Ovary (tissue), 9 donors: Measurements from ENCODE around the gene SPATA33. TPM values are rescaled to one million over a fixed set of nuclear protein-coding genes. Genes with fewer than 3 reads are reported as not detected.
A peak's percentile ranks its signal among the peaks of the same experiment; 100 is the strongest.

Source experiments
- DNase-seq, 5 donors: peaks; one replicate each; pipeline ENCODE4 v3.0.0-alpha.2; 2019 to 2020
- H3K27ac ChIP-seq, 2 donors: fragments of 200-600 bp; one replicate each; pipeline versions ENCODE4 v1.5.1 to v1.8.0; 2019 to 2022
- H3K27me3 ChIP-seq: fragments of 200-600 bp; one replicate; pipeline ENCODE4 v1.8.0; 2022
- H3K36me3 ChIP-seq: fragments of 200-600 bp; sonication (generic); one replicate; pipeline ENCODE4 v1.5.1; 2019
- H3K4me1 ChIP-seq: one replicate; pipeline ENCODE4 v1.8.1; 2013; ENCODE audit warnings: mild to moderate bottlenecking, moderate library complexity; ENCODE audit not compliant: insufficient read depth
- H3K4me3 ChIP-seq: fragments of 200-600 bp; sonication (generic); one replicate; pipeline ENCODE4 v1.5.1; 2017
- H3K9me3 ChIP-seq, 2 donors: fragments of 200-600 bp in 1 of 2; sonication (generic) in 1 of 2; one replicate each; pipeline versions ENCODE4 v1.5.1 to v1.8.1; 2013 to 2019; ENCODE audit warnings: mild to moderate bottlenecking in 1 of 2, moderate library complexity in 1 of 2
- CTCF ChIP-seq, 3 donors: fragments of 450-650 bp in 2 of 3; fragments of 200-600 bp in 1 of 3; IDR thresholded peaks; one replicate each; pipeline versions ENCODE4 v1.5.1 to v1.8.0; 2016 to 2022; ENCODE audit warnings: antibody characterized with exemption in 3 of 3, mild to moderate bottlenecking in 1 of 3
- EP300 ChIP-seq: sonication (generic); formaldehyde crosslinking; IDR thresholded peaks from one replicate; pipeline ENCODE4 v1.6.1; 2017; ENCODE audit warnings: antibody characterized with exemption
- POLR2A ChIP-seq: fragments of 450-650 bp; IDR thresholded peaks from one replicate; pipeline ENCODE4 v1.6.1; 2017; ENCODE audit warnings: antibody characterized with exemption, mild to moderate bottlenecking, moderate library complexity
- WGBS, 3 donors: extraction: QIAGEN DNeasy Blood & Tissue Kit in 1 of 3; methylation state at CpG; one replicate each; pipeline versions ENCODE4 v1.1.5 to v1.1.7; 2013 to 2017; 5-methylcytosine and 5-hydroxymethylcytosine counted together
- intact Hi-C, 4 donors: fragments of 100-400 bp; cut with DNase I; formaldehyde crosslinking; loops; one replicate each; pipeline versions ENCODE4 v1.11.0 to v1.15.1; 2022 to 2023
- polyA plus RNA-seq, 2 donors: library from polyadenylated mRNA; stranded (reverse); fragments of 200-250 nt in 1 of 2; fragments of 350-450 nt in 1 of 2; fragmentation: Illumina TruSeq in 1 of 2; extraction: RNeasy Lipid Tissue Mini Kit (QIAGEN cat#74804) in 1 of 2; gene quantifications; one replicate each; pipeline ENCODE4 v1.2.3, GENCODE V29; 2013 to 2014
- total RNA-seq, 7 donors: library from RNA; depleted of rRNA in 2 of 7; stranded (reverse); fragments of >200 nt in 2 of 7; fragmentation: NEBNext Ultra II Directional in 3 of 7; extraction: Animal tissue kit (Norgen Biotek cat#: 25700) in 3 of 7; gene quantifications; one replicate each; pipeline versions ENCODE4 v1.1.0 to v1.2.4, GENCODE V29; 2016 to 2023
- donor health status: DM: no; HTN: no; CAD: no; lungs with moderate emphysema.
- donor health status: DM: no; HTN: no; CAD: no.
- donor health status: Bipolar disorder and iron deficiency.
- donor health status: DM: yes; HTN: yes; CAD: no.
- donor health status: DM: no; HTN: no; CAD: no.
- donor health status: DM: yes; HTN: yes; CAD: no.

Gene SPATA33
- total and polyA plus RNA-seq, 9 donors: 1.5 to 8.2 (median 4.7) TPM

GRCh38 chr16:89709166-89709565, 51.5 kb downstream of the SPATA33 start:
- H3K27me3 ChIP-seq: no peaks in the 10 kb centered on the region
- DNase-seq: peak in 1 of 5 donors; percentile 19
- TF ChIP-seq EP300 (no peak), POLR2A (no peak), CTCF (IDR thresholded peaks at IDR 0.05) (no peak)
- WGBS, 3 donors: 86 to 94% (median 88%) methylated on average over 10 of the region's 10 CpGs
- H3K27ac ChIP-seq: no peak overlapping the region
- peaks cover 3% of the 10 kb centered on the region for H3K4me1 ChIP-seq
- no peaks in the 10 kb centered on the region for H3K9me3 ChIP-seq
- no peaks in the 10 kb centered on the region for H3K36me3 ChIP-seq
- H3K4me3 ChIP-seq: no peak overlapping the region
- intact Hi-C loops: loop anchor here in 3 of 4 donors (5.0 to 10.0 kb wide), 3 partner anchors 86 to 153 kb away; no protein-coding TSS in a partner anchor

DNA sequence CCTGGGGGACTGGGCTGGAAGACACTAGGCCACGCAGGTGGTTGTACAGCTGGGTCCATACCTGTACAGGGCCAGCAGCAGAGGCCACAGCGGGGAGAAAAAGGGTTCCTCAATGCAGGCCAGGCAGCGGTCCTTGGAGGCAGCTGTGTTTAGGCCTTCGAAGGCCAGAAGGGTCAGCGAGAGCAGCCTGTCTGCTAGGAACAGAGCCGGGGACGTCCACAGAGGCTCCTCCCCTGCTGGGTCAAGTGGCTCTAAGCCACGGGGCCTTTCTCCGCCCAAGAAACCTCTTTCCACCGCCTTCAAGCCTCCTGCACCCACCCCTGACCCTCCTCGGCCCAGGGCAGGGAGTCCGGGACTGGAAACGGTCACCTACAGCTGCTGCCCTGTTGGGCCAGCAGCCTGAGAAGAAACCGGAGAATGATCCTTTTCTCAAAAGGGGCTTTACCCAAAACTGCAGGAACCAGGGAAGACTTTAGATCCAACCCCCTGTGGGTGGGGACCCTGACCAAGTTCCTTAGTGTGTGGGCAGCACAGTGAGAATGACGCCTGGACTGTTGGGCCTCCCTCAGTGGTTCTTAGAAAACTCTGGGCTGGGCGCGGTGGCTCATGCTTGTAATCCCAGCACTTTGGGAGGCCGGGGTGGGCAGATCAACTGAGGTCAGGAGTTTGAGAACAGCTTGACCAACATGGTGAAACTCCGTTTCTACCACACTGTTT, 52.2 kb downstream of the SPATA33 start:
- H3K4me3 ChIP-seq: no peak overlapping the region
- peaks cover 3% of the 10 kb centered on the region for H3K4me1 ChIP-seq
- 76 to 86% (median 82%) methylated on average over 19 of the region's 19 CpGs for WGBS, 3 donors
- H3K27me3 ChIP-seq: no peaks in the 10 kb centered on the region
- H3K36me3 ChIP-seq: no peaks in the 10 kb centered on the region
- no peak for TF ChIP-seq POLR2A
- TF ChIP-seq CTCF (IDR thresholded peaks at IDR 0.05): no peak
- TF ChIP-seq EP300: no peak
- peak in 1 of 5 donors; percentile 8 for DNase-seq
- no peaks in the 10 kb centered on the region for H3K9me3 ChIP-seq
- H3K27ac ChIP-seq: no peak overlapping the region
- intact Hi-C loops: loop anchor here in 3 of 4 donors (5.0 to 10.0 kb wide), 3 partner anchors 85 to 152 kb away; no protein-coding TSS in a partner anchor

DNA sequence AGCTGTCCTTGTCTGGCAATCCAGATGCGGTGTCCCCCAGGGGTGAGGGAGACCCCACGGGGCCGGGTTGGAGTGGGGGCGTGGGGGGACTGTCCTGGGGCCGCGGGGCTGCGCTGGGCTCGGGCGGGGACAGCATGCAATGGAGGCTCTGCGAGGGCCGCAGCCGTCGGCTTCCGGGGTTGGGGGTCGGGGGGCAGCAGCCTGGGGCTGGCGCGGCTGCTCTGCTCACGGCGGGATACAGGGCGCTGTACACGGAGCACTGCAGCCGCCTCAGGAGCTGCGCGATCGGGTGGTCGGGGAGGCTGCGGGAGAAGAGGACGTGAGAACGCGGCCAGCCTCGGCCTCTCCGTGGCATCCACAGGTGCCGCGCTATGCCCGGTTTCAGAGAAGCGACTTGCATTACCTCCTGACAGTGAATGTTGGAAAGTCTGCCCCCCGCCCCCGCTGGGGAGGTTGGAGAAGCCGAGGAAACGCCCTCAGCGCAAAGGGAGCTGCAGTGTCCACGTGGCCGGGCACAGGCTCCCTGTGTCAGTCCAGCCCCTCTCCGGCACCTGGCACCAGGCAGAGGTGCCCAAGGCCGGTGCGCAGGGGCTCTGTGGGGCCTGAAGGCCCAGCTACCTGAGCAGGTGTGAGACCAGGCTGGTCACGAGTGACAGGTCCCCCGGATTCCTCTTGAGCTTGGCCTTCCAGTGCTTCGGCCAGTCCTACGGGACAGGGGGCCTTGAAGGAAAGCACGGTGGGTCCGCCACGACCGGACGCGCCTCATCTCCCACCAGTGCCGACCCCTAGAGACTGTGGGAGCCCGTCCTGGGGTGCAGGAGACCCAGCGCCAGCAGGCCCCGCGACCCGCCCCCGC, 53.3 kb downstream of the SPATA33 start:
- Histone ChIP-seq H3K27me3 (no peaks in the 10 kb centered on the region), H3K4me1 (peaks cover 3% of the 10 kb centered on the region), H3K4me3 (no peak overlapping the region), H3K27ac (no peak overlapping the region), H3K36me3 (no peaks in the 10 kb centered on the region), H3K9me3 (no peaks in the 10 kb centered on the region)
- DNase-seq: peak in 2 of 5 donors; percentile 12 to 38
- WGBS, 3 donors: 77 to 85% (median 81%) methylated on average over 41 to 63 of the region's 63 CpGs
- intact Hi-C loops: no loop called here
- TF ChIP-seq EP300: no peak
- no peak for TF ChIP-seq POLR2A
- no peak for TF ChIP-seq CTCF (IDR thresholded peaks at IDR 0.05)

GRCh38 chr16:89711601-89712273, 54.1 kb downstream of the SPATA33 start:
- no peaks in the 10 kb centered on the region for H3K9me3 ChIP-seq
- DNase-seq: peak; percentile 35 to 78 (median 67)
- H3K4me3 ChIP-seq: no peak overlapping the region
- H3K27me3 ChIP-seq: no peaks in the 10 kb centered on the region
- intact Hi-C loops: no loop called here
- 1 to 4% (median 4%) methylated on average over 33 to 48 of the region's 48 CpGs for WGBS, 3 donors
- H3K36me3 ChIP-seq: no peaks in the 10 kb centered on the region
- peaks cover 1% of the 10 kb centered on the region for H3K4me1 ChIP-seq
- no peak overlapping the region for H3K27ac ChIP-seq
- no peak for TF ChIP-seq POLR2A
- no peak for TF ChIP-seq CTCF (IDR thresholded peaks at IDR 0.05)
- TF ChIP-seq EP300: no peak
